ENCODE results near the gene RACGAP1. TPM values are rescaled to one million over a fixed set of nuclear protein-coding genes. Genes with fewer than 3 reads are reported as not detected.

Gene RACGAP1
- polyA plus RNA-seq, 1 of the 3 experiments (the other 2 are of a cell fraction): 21.5 TPM

DNA sequence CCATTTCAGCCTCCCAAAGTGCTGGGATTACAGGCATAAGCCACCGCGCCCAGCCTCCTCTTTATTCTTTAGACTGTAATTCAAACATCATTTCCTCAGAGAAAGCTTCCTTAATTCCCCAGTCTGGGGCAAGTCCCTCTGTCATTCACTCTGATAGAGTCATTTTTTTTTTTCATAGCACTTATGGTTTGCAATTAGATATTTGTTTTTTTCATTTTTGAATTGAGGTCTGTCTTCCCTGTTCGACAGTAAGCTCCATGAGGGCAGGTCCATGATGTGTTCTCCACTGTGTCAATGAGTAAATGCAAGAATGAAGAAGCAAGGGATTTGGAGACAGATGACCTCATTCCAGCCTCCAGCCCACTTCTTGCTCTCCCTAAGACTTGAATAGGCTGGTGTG, 44.2 kb upstream of the RACGAP1 start:
- POLR2A ChIA-PET: interaction anchor here (0.7 kb wide), 1 partner anchor 1934 kb away, joined by 3 read pairs; no protein-coding TSS in a partner anchor

DNA sequence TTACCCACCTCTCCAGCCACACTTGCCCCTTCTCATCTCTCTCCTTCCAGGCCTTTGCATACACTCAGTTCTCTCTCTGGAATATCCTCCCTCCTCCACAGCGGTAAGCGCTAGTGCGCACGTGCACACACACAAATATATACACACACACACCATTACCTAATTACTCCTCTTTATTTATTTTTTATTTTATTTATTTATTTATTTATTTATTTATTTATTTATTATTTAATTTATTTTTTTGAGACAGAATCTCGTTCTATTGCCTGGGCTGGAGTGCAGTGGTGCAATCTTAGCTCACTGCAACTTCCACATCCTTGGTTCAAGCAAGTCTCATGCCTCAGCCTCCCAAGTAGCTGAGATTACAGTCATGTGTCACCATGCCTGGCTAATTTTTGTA, 43.8 kb upstream of the RACGAP1 start:
- TF ChIP-seq, protein P1, sequence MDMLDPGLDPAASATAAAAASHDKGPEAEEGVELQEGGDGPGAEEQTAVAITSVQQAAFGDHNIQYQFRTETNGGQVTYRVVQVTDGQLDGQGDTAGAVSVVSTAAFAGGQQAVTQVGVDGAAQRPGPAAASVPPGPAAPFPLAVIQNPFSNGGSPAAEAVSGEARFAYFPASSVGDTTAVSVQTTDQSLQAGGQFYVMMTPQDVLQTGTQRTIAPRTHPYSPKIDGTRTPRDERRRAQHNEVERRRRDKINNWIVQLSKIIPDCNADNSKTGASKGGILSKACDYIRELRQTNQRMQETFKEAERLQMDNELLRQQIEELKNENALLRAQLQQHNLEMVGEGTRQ (IDR thresholded peaks at IDR 0.05; ENCODE audit: borderline replicate concordance, low read depth, low read length): no peak
- TF ChIP-seq, protein P2, sequence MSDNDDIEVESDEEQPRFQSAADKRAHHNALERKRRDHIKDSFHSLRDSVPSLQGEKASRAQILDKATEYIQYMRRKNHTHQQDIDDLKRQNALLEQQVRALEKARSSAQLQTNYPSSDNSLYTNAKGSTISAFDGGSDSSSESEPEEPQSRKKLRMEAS (IDR thresholded peaks at IDR 0.05; ENCODE audit: low read depth): no peak
- TF ChIP-seq YY1 (IDR thresholded peaks at IDR 0.05; ENCODE audit: low read depth) (no peak), EP300 (IDR thresholded peaks at IDR 0.05; ENCODE audit: borderline replicate concordance in 1 of 2, low read depth in 1 of 2, low read length in 1 of 2) (no peak)
- no peak overlapping the region for H2AFZ ChIP-seq (ENCODE audit: low read depth)
- H3K9me2 ChIP-seq: no peaks in the 10 kb centered on the region
- H4K20me1 ChIP-seq (ENCODE audit: insufficient read depth): no peaks in the 10 kb centered on the region
- 96% methylated on average over 5 of the region's 5 CpGs for WGBS (ENCODE audit: low lambda C conversion rate)
- no peak overlapping the region for H3K9ac ChIP-seq
- ChIA-PET POLR2A (interaction anchor here (0.7 kb wide), 1 partner anchor 1934 kb away, joined by 3 read pairs; no protein-coding TSS in a partner anchor), CTCF (interaction anchor here (0.6 to 37.6 kb wide), 18 partner anchors 9 to 291 kb away, joined by 3 to 1401 read pairs (median 12); partner anchors contain the start of genes AQP5, AQP6, ASIC1 and COX14)
- H3K36me3 ChIP-seq (replicated peaks in 1 of 2; ENCODE audit: control insufficient read depth in 1 of 2, insufficient read depth in 2 of 2, low read length in 1 of 2): no peaks in the 10 kb centered on the region
- peaks cover 3 to 9% of the 10 kb centered on the region in 2 experiments; a peak in 2 of 4 replicates for H3K4me1 ChIP-seq (ENCODE audit: control insufficient read depth in 1 of 2, insufficient read depth in 2 of 2, low read depth in 1 of 2, low read length in 1 of 2)
- no peaks in the 10 kb centered on the region for H3K79me2 ChIP-seq (ENCODE audit: insufficient read depth)
- no peak overlapping the region for H3K4me3 ChIP-seq (ENCODE audit: low read depth in 2 of 2, low read length in 1 of 2)
- no peaks in the 10 kb centered on the region for H3K9me3 ChIP-seq
- no peak for DNase-seq
- H3K27me3 ChIP-seq (ENCODE audit: insufficient read depth): no peaks in the 10 kb centered on the region
- no peak overlapping the region for H3K27ac ChIP-seq (ENCODE audit: low read depth in 2 of 2, low read length in 1 of 2)
- H3F3A ChIP-seq (replicated peaks; ENCODE audit: insufficient read depth): no peaks in the 10 kb centered on the region
- no peak overlapping the region for H3K4me2 ChIP-seq

More for the DNA sequence above, 44.2 kb upstream of the RACGAP1 start:
- peaks cover 3 to 9% of the 10 kb centered on the region in 2 experiments; a peak in 2 of 4 replicates for H3K4me1 ChIP-seq (ENCODE audit: control insufficient read depth in 1 of 2, insufficient read depth in 2 of 2, low read depth in 1 of 2, low read length in 1 of 2)
- no peaks in the 10 kb centered on the region for H3K9me2 ChIP-seq
- H3K27ac ChIP-seq (ENCODE audit: low read depth in 2 of 2, low read length in 1 of 2): no peak overlapping the region
- no peak overlapping the region for H3K9ac ChIP-seq
- no peak for TF ChIP-seq SMC3 (IDR thresholded peaks at IDR 0.05; ENCODE audit: low read depth, low read length)
- no peak overlapping the region for H3K4me3 ChIP-seq (ENCODE audit: low read depth in 2 of 2, low read length in 1 of 2)
- no peaks in the 10 kb centered on the region for H3F3A ChIP-seq (replicated peaks; ENCODE audit: insufficient read depth)
- CTCF ChIA-PET: interaction anchor here (0.7 to 37.6 kb wide), 25 partner anchors 9 to 301 kb away, joined by 3 to 1401 read pairs (median 7); partner anchors contain the start of genes AQP5, AQP6, ASIC1 and COX14
- no peaks in the 10 kb centered on the region for H3K36me3 ChIP-seq (replicated peaks in 1 of 2; ENCODE audit: control insufficient read depth in 1 of 2, insufficient read depth in 2 of 2, low read length in 1 of 2)
- H2AFZ ChIP-seq (ENCODE audit: low read depth): no peak overlapping the region
- H3K27me3 ChIP-seq (ENCODE audit: insufficient read depth): no peaks in the 10 kb centered on the region
- no peak for DNase-seq
- no peaks in the 10 kb centered on the region for H3K79me2 ChIP-seq (ENCODE audit: insufficient read depth)
- 93% methylated on average over 3 of the region's 3 CpGs for WGBS (ENCODE audit: low lambda C conversion rate)
- H3K9me3 ChIP-seq: no peaks in the 10 kb centered on the region
- H3K4me2 ChIP-seq: no peak overlapping the region
- no peaks in the 10 kb centered on the region for H4K20me1 ChIP-seq (ENCODE audit: insufficient read depth)

DNA sequence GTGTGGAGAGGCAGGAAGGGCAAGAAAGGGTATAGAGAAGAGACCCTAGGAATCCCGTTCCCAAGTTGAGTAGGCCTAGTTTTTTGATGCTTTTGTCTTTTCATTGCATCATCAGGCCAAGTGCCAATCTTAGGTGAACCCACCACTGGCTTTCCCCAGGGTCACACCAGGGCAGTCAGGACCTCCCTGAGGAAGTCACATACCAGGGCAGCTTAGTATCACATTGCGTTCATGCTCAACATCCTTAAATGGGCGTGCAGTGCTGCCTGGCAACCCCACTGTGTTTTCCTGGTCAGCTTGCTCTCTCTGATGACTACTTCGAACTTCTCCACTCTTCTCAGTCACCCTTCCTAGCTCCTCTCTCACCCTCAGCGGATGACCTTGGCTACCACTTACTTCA, 41.1 kb upstream of the RACGAP1 start:
- no peaks in the 10 kb centered on the region for H3K79me2 ChIP-seq (ENCODE audit: insufficient read depth)
- no peaks in the 10 kb centered on the region for H3K9me2 ChIP-seq
- H2AFZ ChIP-seq (ENCODE audit: low read depth): no peak overlapping the region
- no peak overlapping the region for H3K9ac ChIP-seq
- TF ChIP-seq TAF1 (IDR thresholded peaks at IDR 0.05; ENCODE audit: borderline replicate concordance, low read depth, low read length): no peak
- no peak for DNase-seq
- ChIA-PET POLR2A (no interaction called here), CTCF (interaction anchor here (0.6 to 37.6 kb wide), 10 partner anchors 6 to 417 kb away, joined by 3 to 1401 read pairs (median 12); partner anchors contain the start of genes AQP5, AQP6 and ASIC1)
- H3K4me1 ChIP-seq (ENCODE audit: control insufficient read depth in 1 of 2, insufficient read depth in 2 of 2, low read depth in 1 of 2, low read length in 1 of 2): peaks cover 9 to 19% of the 10 kb centered on the region in 2 experiments; a peak in 2 of 4 replicates
- peak overlapping the region; percentile 34; the same call in 1 of the 2 replicates for H3K4me2 ChIP-seq
- H3K27ac ChIP-seq (ENCODE audit: low read depth in 2 of 2, low read length in 1 of 2): peak overlapping the region in 1 of 2 experiments; percentile 64; a peak in 2 of 4 replicates
- no peak overlapping the region for H3K4me3 ChIP-seq (ENCODE audit: low read depth in 2 of 2, low read length in 1 of 2)
- H3K9me3 ChIP-seq: no peaks in the 10 kb centered on the region
- H3K36me3 ChIP-seq (replicated peaks in 1 of 2; ENCODE audit: control insufficient read depth in 1 of 2, insufficient read depth in 2 of 2, low read length in 1 of 2): peaks cover 0 to 6% of the 10 kb centered on the region in 2 experiments
- 47% methylated on average over 5 of the region's 5 CpGs for WGBS (ENCODE audit: low lambda C conversion rate)
- H4K20me1 ChIP-seq (ENCODE audit: insufficient read depth): no peaks in the 10 kb centered on the region
- H3K27me3 ChIP-seq (ENCODE audit: insufficient read depth): no peaks in the 10 kb centered on the region
- no peaks in the 10 kb centered on the region for H3F3A ChIP-seq (replicated peaks; ENCODE audit: insufficient read depth)
